ENCODE data around the gene BTBD3. TPM values are rescaled to one million over a fixed set of nuclear protein-coding genes. Genes with fewer than 3 reads are reported as not detected.

BTBD3 gene
- total RNA-seq = 100 to 1,000 TPM in 1 of 2 donors, 10 to 100 TPM in 1; 81.7 to 115 TPM
- polyA plus RNA-seq (2013, experiment 1 of 2) = 67.5 TPM
- 66.3 TPM for polyA plus RNA-seq (2013, experiment 2 of 2)
- long read RNA-seq, experiment 1, full-length matches to known transcripts = 15 of 50 reads
- long read RNA-seq, experiment 1, partial matches to known transcripts = 1 of 50 reads
- long read RNA-seq, experiment 1, other reads (novel, unspliced or antisense) = 34 of 50 reads
- long read RNA-seq, experiment 2, full-length matches to known transcripts = 145 of 191 reads
- long read RNA-seq, experiment 2, partial matches to known transcripts = 0 of 191 reads
- long read RNA-seq, experiment 2, other reads (novel, unspliced or antisense) = 46 of 191 reads
- long read RNA-seq, experiment 3, full-length matches to known transcripts = 252 of 279 reads
- long read RNA-seq, experiment 3, partial matches to known transcripts = 1 of 279 reads
- long read RNA-seq, experiment 3, other reads (novel, unspliced or antisense) = 26 of 279 reads
- long read RNA-seq, experiment 4, full-length matches to known transcripts = 5 of 11 reads
- long read RNA-seq, experiment 4, partial matches to known transcripts = 0 of 11 reads
- long read RNA-seq, experiment 4, other reads (novel, unspliced or antisense) = 6 of 11 reads

DNA sequence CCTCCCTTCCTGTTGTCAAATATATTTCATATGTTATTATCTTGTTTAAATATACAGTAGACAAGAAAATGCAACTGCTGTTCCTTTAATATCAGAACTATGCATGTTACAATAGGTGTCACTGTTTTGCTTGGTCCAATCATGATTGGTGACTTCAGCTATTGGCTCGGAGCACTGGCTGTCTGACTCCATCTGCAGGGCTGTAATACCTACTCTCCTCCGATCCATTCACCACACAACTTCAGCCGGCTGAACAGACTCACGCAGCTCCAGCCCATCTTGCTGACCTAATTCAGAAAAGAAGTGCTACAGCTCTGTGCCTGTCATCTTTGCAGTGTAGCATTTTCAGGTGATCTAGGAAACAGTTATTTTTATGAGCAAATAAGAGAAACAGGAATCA is at the start of gene BTBD3:
Gene BTBD3 (plus strand): TSS at position 231 of the 400 bp plus-strand sequence. CDS start 383 bp downstream, outside the sequence.
- Mint-ChIP-seq H3K4me3 (no peak within 1 kb of the TSS), H3K27ac (no peak within 1 kb of the TSS), H3K9me3 (no peaks in the 10 kb centered on the region), H3K27me3 (ENCODE audit: insufficient read depth) (no peaks in the 10 kb centered on the region), H3K4me1 (peaks cover 34% of the 10 kb centered on the region), H3K36me3 (ENCODE audit: low read depth) (peaks cover 21% of the 10 kb centered on the region)
- no peak within 1 kb of the TSS for H3K9ac ChIP-seq (ENCODE audit: extremely low read depth, low read length, poor library complexity, severe bottlenecking)
- no peaks in the 10 kb centered on the region for H3K4me1 ChIP-seq (ENCODE audit: control insufficient read depth, insufficient read depth, low read length)
- DNase-seq = no peak
- H3K27ac ChIP-seq (ENCODE audit: low read depth, low read length) = no peak within 1 kb of the TSS
- no peak within 1 kb of the TSS for H3K4me3 ChIP-seq (ENCODE audit: low read length)
- H3K36me3 ChIP-seq (ENCODE audit: control insufficient read depth, insufficient read depth, low read length) = peaks cover 37% of the 10 kb centered on the region
- H3K9me3 ChIP-seq (ENCODE audit: control insufficient read depth, low read length) = no peaks in the 10 kb centered on the region
- WGBS, 2 experiments (ENCODE audit: insufficient coverage in 1 of 2, insufficient read length in 1 of 2) = 94 to 99% methylated on average over 3 to 4 of the region's 4 CpGs
- no peak for TF ChIP-seq CTCF (conservative IDR thresholded peaks at IDR 0.05)
- H3K27me3 ChIP-seq (ENCODE audit: control insufficient read depth, insufficient read depth, low read length, poor library complexity, severe bottlenecking) = no peaks in the 10 kb centered on the region

DNA sequence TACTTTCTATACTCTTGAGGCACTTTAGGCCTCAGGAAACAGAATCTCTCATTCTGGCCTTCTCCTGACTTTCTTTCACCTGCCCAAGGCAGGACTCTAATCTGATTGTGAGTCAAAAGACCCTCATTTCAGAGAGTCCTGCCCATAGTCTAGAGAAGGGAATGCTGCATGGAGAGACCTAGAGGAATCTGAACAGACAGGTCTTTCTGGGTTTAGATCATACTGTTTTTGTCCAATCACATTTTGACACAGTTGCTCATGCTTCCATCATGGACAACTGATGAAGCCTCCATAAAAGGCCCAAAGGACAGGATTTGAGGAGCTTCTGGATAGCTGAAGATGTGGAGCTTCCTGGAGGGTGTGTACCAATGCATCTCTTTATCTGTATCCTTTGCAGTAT is 48.1 kb upstream of the BTBD3 start:
- no peak for TF ChIP-seq CTCF (conservative IDR thresholded peaks at IDR 0.05)
- H3K9me3 Mint-ChIP-seq = no peaks in the 10 kb centered on the region
- peaks cover 12% of the 10 kb centered on the region for H3K4me1 Mint-ChIP-seq
- no peak overlapping the region for H3K27ac ChIP-seq (ENCODE audit: low read depth, low read length)
- DNase-seq = no peak
- H3K36me3 ChIP-seq (ENCODE audit: control insufficient read depth, insufficient read depth, low read length) = no peaks in the 10 kb centered on the region
- H3K4me1 ChIP-seq (ENCODE audit: control insufficient read depth, insufficient read depth, low read length) = no peaks in the 10 kb centered on the region
- no peak overlapping the region for H3K4me3 ChIP-seq (ENCODE audit: low read length)
- H3K9ac ChIP-seq (ENCODE audit: extremely low read depth, low read length, poor library complexity, severe bottlenecking) = no peak overlapping the region
- H3K27ac Mint-ChIP-seq = no peak overlapping the region
- no peaks in the 10 kb centered on the region for H3K36me3 Mint-ChIP-seq (ENCODE audit: low read depth)
- H3K9me3 ChIP-seq (ENCODE audit: control insufficient read depth, low read length) = no peaks in the 10 kb centered on the region
- no peaks in the 10 kb centered on the region for H3K27me3 Mint-ChIP-seq (ENCODE audit: insufficient read depth)
- H3K4me3 Mint-ChIP-seq = no peak overlapping the region
- no peaks in the 10 kb centered on the region for H3K27me3 ChIP-seq (ENCODE audit: control insufficient read depth, insufficient read depth, low read length, poor library complexity, severe bottlenecking)

- Histone ChIP-seq H3K4me3 (ENCODE audit: low read length) (no peak overlapping the region), H3K9me3 (ENCODE audit: control insufficient read depth, low read length) (no peaks in the 10 kb centered on the region), H3K27me3 (ENCODE audit: control insufficient read depth, insufficient read depth, low read length, poor library complexity, severe bottlenecking) (no peaks in the 10 kb centered on the region), H3K27ac (ENCODE audit: low read depth, low read length) (no peak overlapping the region), H3K36me3 (ENCODE audit: control insufficient read depth, insufficient read depth, low read length) (no peaks in the 10 kb centered on the region), H3K4me1 (ENCODE audit: control insufficient read depth, insufficient read depth, low read length) (no peaks in the 10 kb centered on the region), H3K9ac (ENCODE audit: extremely low read depth, low read length, poor library complexity, severe bottlenecking) (no peak overlapping the region)
- Mint-ChIP-seq H3K4me1 (peaks cover 12% of the 10 kb centered on the region), H3K27me3 (ENCODE audit: insufficient read depth) (no peaks in the 10 kb centered on the region), H3K27ac (no peak overlapping the region), H3K4me3 (no peak overlapping the region), H3K9me3 (no peaks in the 10 kb centered on the region), H3K36me3 (ENCODE audit: low read depth) (no peaks in the 10 kb centered on the region)
- TF ChIP-seq CTCF (conservative IDR thresholded peaks at IDR 0.05) = no peak
- DNase-seq = no peak
- 50 to 59% methylated on average over 2 to 3 of the region's 3 CpGs for WGBS, 2 experiments (ENCODE audit: insufficient coverage in 1 of 2, insufficient read length in 1 of 2)
Measured at GRCh38 chr20:11870411-11870810, 47.3 kb upstream of the BTBD3 start.
